ENCODE measurements around the gene PJVK. TPM values are rescaled to one million over a fixed set of nuclear protein-coding genes. Genes with fewer than 3 reads are reported as not detected.

Gene PJVK
- total and polyA plus RNA-seq, 4 donors, result 0.82 to 5.7 (median 4.5) TPM

- Histone ChIP-seq H3K4me3 (no peak overlapping the region), H3K9ac (ENCODE audit: insufficient read depth in 1 of 2, low read length in 2 of 2) (no peak overlapping the region), H3K9me3 (ENCODE audit: control insufficient read depth in 4 of 4, insufficient read depth in 3 of 4, low read length in 3 of 4) (no peaks in the 10 kb centered on the region), H3K36me3 (ENCODE audit: control insufficient read depth in 4 of 4, insufficient read depth in 4 of 4, low read length in 4 of 4) (peaks cover 11 to 47% (median 38%) of the 10 kb centered on the region in 4 donors), H3K4me1 (ENCODE audit: control insufficient read depth in 5 of 5, insufficient read depth in 5 of 5, low read length in 5 of 5) (peaks cover 0 to 2% (median 0%) of the 10 kb centered on the region in 5 donors), H3K27me3 (ENCODE audit: control insufficient read depth in 3 of 3, insufficient read depth in 3 of 3, low read length in 2 of 3) (no peaks in the 10 kb centered on the region), H3K27ac (ENCODE audit: low read depth in 1 of 2, low read length in 1 of 2) (no peak overlapping the region)
- no peak for DNase-seq
- ATAC-seq (ENCODE audit: insufficient read depth, low FRiP score), result no peak
- TF ChIP-seq CTCF (IDR thresholded peaks at IDR 0.05; ENCODE audit: control extremely low read depth, extremely low read depth), result no peak
- 97 to 100% methylated on average over 3 of the region's 3 CpGs for WGBS, 2 donors
Measured at GRCh38 chr2:178499640-178500039, 48.5 kb downstream of the PJVK start.

- H3K36me3 ChIP-seq (ENCODE audit: control insufficient read depth in 4 of 4, insufficient read depth in 4 of 4, low read length in 4 of 4), result peaks cover 5 to 43% (median 29%) of the 10 kb centered on the region in 4 donors
Measured at GRCh38 chr2:178502751-178503150, 51.6 kb downstream of the PJVK start.

GRCh38 chr2:178506101-178506500 lies 54.9 kb downstream of the PJVK start:
- WGBS, 2 donors, result 71 to 87% methylated on average over 1 of the region's 1 CpG
- no peaks in the 10 kb centered on the region for H3K4me1 ChIP-seq (ENCODE audit: control insufficient read depth in 5 of 5, insufficient read depth in 5 of 5, low read length in 5 of 5)
- no peak overlapping the region for H3K4me3 ChIP-seq
- no peak for TF ChIP-seq CTCF (IDR thresholded peaks at IDR 0.05; ENCODE audit: control extremely low read depth, extremely low read depth)
- no peaks in the 10 kb centered on the region for H3K27me3 ChIP-seq (ENCODE audit: control insufficient read depth in 3 of 3, insufficient read depth in 3 of 3, low read length in 2 of 3)
- no peaks in the 10 kb centered on the region for H3K9me3 ChIP-seq (ENCODE audit: control insufficient read depth in 4 of 4, insufficient read depth in 3 of 4, low read length in 3 of 4)
- H3K9ac ChIP-seq (ENCODE audit: insufficient read depth in 1 of 2, low read length in 2 of 2), result no peak overlapping the region
- no peak overlapping the region for H3K27ac ChIP-seq (ENCODE audit: low read depth in 1 of 2, low read length in 1 of 2)
- ATAC-seq (ENCODE audit: insufficient read depth, low FRiP score) (no peak), DNase-seq (no peak)
- peaks cover 2 to 31% (median 14%) of the 10 kb centered on the region in 4 donors for H3K36me3 ChIP-seq (ENCODE audit: control insufficient read depth in 4 of 4, insufficient read depth in 4 of 4, low read length in 4 of 4)

More at GRCh38 chr2:178502751-178503150, 51.6 kb downstream of the PJVK start:
- Histone ChIP-seq H3K4me1 (ENCODE audit: control insufficient read depth in 5 of 5, insufficient read depth in 5 of 5, low read length in 5 of 5) (peaks cover 0 to 2% (median 0%) of the 10 kb centered on the region in 5 donors), H3K27ac (ENCODE audit: low read depth in 1 of 2, low read length in 1 of 2) (no peak overlapping the region), H3K9ac (ENCODE audit: insufficient read depth in 1 of 2, low read length in 2 of 2) (no peak overlapping the region), H3K9me3 (ENCODE audit: control insufficient read depth in 4 of 4, insufficient read depth in 3 of 4, low read length in 3 of 4) (no peaks in the 10 kb centered on the region), H3K27me3 (ENCODE audit: control insufficient read depth in 3 of 3, insufficient read depth in 3 of 3, low read length in 2 of 3) (no peaks in the 10 kb centered on the region), H3K4me3 (no peak overlapping the region)
- WGBS, 2 donors, result 98% methylated on average over 4 of the region's 4 CpGs
- ATAC-seq (ENCODE audit: insufficient read depth, low FRiP score) (no peak), DNase-seq (no peak)
- no peak for TF ChIP-seq CTCF (IDR thresholded peaks at IDR 0.05; ENCODE audit: control extremely low read depth, extremely low read depth)

- Histone ChIP-seq H3K4me3 (no peak overlapping the region), H3K4me1 (ENCODE audit: control insufficient read depth in 5 of 5, insufficient read depth in 5 of 5, low read length in 5 of 5) (no peaks in the 10 kb centered on the region), H3K9me3 (ENCODE audit: control insufficient read depth in 4 of 4, insufficient read depth in 3 of 4, low read length in 3 of 4) (no peaks in the 10 kb centered on the region), H3K36me3 (ENCODE audit: control insufficient read depth in 4 of 4, insufficient read depth in 4 of 4, low read length in 4 of 4) (peaks cover 5 to 27% (median 11%) of the 10 kb centered on the region in 4 donors), H3K27ac (ENCODE audit: low read depth in 1 of 2, low read length in 1 of 2) (no peak overlapping the region), H3K27me3 (ENCODE audit: control insufficient read depth in 3 of 3, insufficient read depth in 3 of 3, low read length in 2 of 3) (no peaks in the 10 kb centered on the region), H3K9ac (ENCODE audit: insufficient read depth in 1 of 2, low read length in 2 of 2) (no peak overlapping the region)
- ATAC-seq (ENCODE audit: insufficient read depth, low FRiP score), result no peak
- TF ChIP-seq CTCF (IDR thresholded peaks at IDR 0.05; ENCODE audit: control extremely low read depth, extremely low read depth), result no peak
- DNase-seq, result no peak
- WGBS, 2 donors, result 94% methylated on average over 2 of the region's 2 CpGs
Measured at GRCh38 chr2:178506524-178506923, 55.3 kb downstream of the PJVK start.
